H1 (cell line): Measurements from ENCODE around the gene KCNH1. TPM values are rescaled to one million over a fixed set of nuclear protein-coding genes. Genes with fewer than 3 reads are reported as not detected.

Source experiments
- CTCF ChIA-PET: fragments of 300-600 bp; sonication (Branson Sonifier 250); formaldehyde crosslinking; loops from one replicate; lab custom pipeline; 2021; ENCODE audit not compliant: partially characterized antibody; lab: Charles Lee
- POLR2A ChIA-PET: fragments of 300-600 bp; sonication (Branson Sonifier 250); formaldehyde crosslinking; loops from one replicate; lab custom pipeline; 2021; ENCODE audit warnings: inconsistent platforms; ENCODE audit not compliant: partially characterized antibody; lab: Charles Lee
- DNase-seq, 2 experiments: peaks; one replicate each; pipeline versions ENCODE4 v3.0.0 to v3.0.0-alpha.2; 2010 to 2022; ENCODE audit warnings: low spot score in 2 of 2, low read depth in 1 of 2, mixed read lengths in 1 of 2
- FAIRE-seq: peaks from 2 replicates; lab custom pipeline; 2011; peaks lifted over from hg19 to GRCh38; lab: Jason Lieb, UNC
- H2AFZ ChIP-seq: 2 replicates; pipeline ENCODE4 v1.8.1; 2012; ENCODE audit warnings: low read length, inconsistent platforms
- H2AK5ac ChIP-seq: 2 replicates; pipeline ENCODE4 v1.6.1; 2013; ENCODE audit warnings: low read depth, low read length
- H2BK120ac ChIP-seq: replicated peaks from 2 replicates; pipeline ENCODE3; 2013; ENCODE audit warnings: low read depth, low read length, inconsistent platforms
- H2BK12ac ChIP-seq: 2 replicates; pipeline ENCODE4 v1.6.1; 2013; ENCODE audit warnings: low read depth, low read length
- H2BK15ac ChIP-seq: 2 replicates; pipeline ENCODE4 v1.6.1; 2013; ENCODE audit warnings: low read length
- H2BK20ac ChIP-seq: 2 replicates; pipeline ENCODE4 v1.6.1; 2013; ENCODE audit warnings: low read length
- H2BK5ac ChIP-seq: 2 replicates; pipeline ENCODE4 v1.6.1; 2013; ENCODE audit warnings: low read depth, low read length
- H3K14ac ChIP-seq: 2 replicates; pipeline ENCODE4 v1.6.1; 2013; ENCODE audit warnings: inconsistent platforms; ENCODE audit not compliant: insufficient read length
- H3K18ac ChIP-seq: 2 replicates; pipeline ENCODE4 v1.6.1; 2013; ENCODE audit warnings: low read length; ENCODE audit errors: extremely low read depth
- H3K23ac ChIP-seq: 2 replicates; pipeline ENCODE4 v1.6.1; 2013; ENCODE audit warnings: inconsistent platforms; ENCODE audit not compliant: insufficient read length
- H3K23me2 ChIP-seq: 2 replicates; pipeline ENCODE4 v1.6.1; 2013; ENCODE audit warnings: low read depth, low read length
- H3K27ac ChIP-seq: 2 replicates; pipeline ENCODE4 v1.6.1; 2011; ENCODE audit warnings: low read depth, low read length, inconsistent platforms
- H3K27me3 ChIP-seq, 4 experiments: replicated peaks in 1 of 4; 1 replicate in 1 of 4; 2 replicates in 3 of 4; pipeline versions ENCODE4 v1.6.1 to v1.8.1; 2011 to 2013; ENCODE audit warnings: low read length in 3 of 4, mild to moderate bottlenecking in 3 of 4, inconsistent platforms in 2 of 4, mixed read lengths in 2 of 4, moderate library complexity in 1 of 4; ENCODE audit not compliant: control insufficient read depth in 3 of 4, insufficient read depth in 3 of 4; ENCODE audit errors: extremely low read depth in 1 of 4
- H3K36me3 ChIP-seq, 4 experiments: 2 replicates each; pipeline versions ENCODE4 v1.6.1 to v1.8.1; 2011 to 2013; ENCODE audit warnings: mild to moderate bottlenecking in 4 of 4, low read length in 3 of 4, moderate library complexity in 2 of 4, control low read depth in 1 of 4, inconsistent platforms in 1 of 4; ENCODE audit not compliant: insufficient read depth in 4 of 4, control insufficient read depth in 2 of 4
- H3K4ac ChIP-seq: replicated peaks from 2 replicates; pipeline ENCODE3; 2013; ENCODE audit warnings: low read length, low read depth, mixed read lengths, inconsistent platforms; ENCODE audit not compliant: insufficient read length
- H3K4me1 ChIP-seq, 4 experiments: replicated peaks in 1 of 4; 1 replicate in 1 of 4; 2 replicates in 3 of 4; pipeline versions ENCODE4 v1.6.1 to v1.8.1; 2011 to 2013; ENCODE audit warnings: low read length in 3 of 4, inconsistent platforms in 2 of 4, mixed read lengths in 1 of 4; ENCODE audit not compliant: insufficient read depth in 4 of 4, control insufficient read depth in 3 of 4
- H3K4me2 ChIP-seq, 2 experiments: 2 replicates each; pipeline versions ENCODE4 v1.6.1 to v1.8.1; 2011 to 2013; ENCODE audit warnings: low read depth in 2 of 2, low read length in 2 of 2, control low read depth in 1 of 2, inconsistent platforms in 1 of 2, mild to moderate bottlenecking in 1 of 2; ENCODE audit not compliant: insufficient read depth in 1 of 2
- H3K4me3 ChIP-seq, 4 experiments: fragments of 200-600, 300-600 bp in 1 of 4; sonication (generic), shearing (Covaris generic), sonication (Bioruptor Twin) in 1 of 4; 2 replicates each; pipeline versions ENCODE4 v1.5.1 to v1.8.1; 2011 to 2016; ENCODE audit warnings: low read length in 4 of 4, low read depth in 3 of 4, control low read depth in 2 of 4, inconsistent platforms in 2 of 4, mild to moderate bottlenecking in 2 of 4, mixed read lengths in 1 of 4, moderate library complexity in 1 of 4; ENCODE audit not compliant: insufficient read depth in 2 of 4; ENCODE audit errors: extremely low read depth in 1 of 4
- H3K56ac ChIP-seq: replicated peaks from 2 replicates; pipeline ENCODE3; 2013; ENCODE audit warnings: low read depth, mild to moderate bottlenecking, mixed read lengths, low read length, inconsistent platforms; ENCODE audit not compliant: insufficient read length
- H3K79me1 ChIP-seq: 2 replicates; pipeline ENCODE4 v1.6.1; 2013; ENCODE audit warnings: low read depth, low read length, control low read depth
- H3K79me2 ChIP-seq, 2 experiments: 2 replicates each; pipeline versions ENCODE4 v1.6.1 to v1.8.1; 2012 to 2013; ENCODE audit warnings: low read length in 2 of 2, mild to moderate bottlenecking in 2 of 2, inconsistent platforms in 1 of 2; ENCODE audit not compliant: insufficient read depth in 2 of 2, control insufficient read depth in 1 of 2
- H3K9ac ChIP-seq, 4 experiments: replicated peaks in 1 of 4; 1 replicate in 1 of 4; 2 replicates in 3 of 4; pipeline versions ENCODE4 v1.6.1 to v1.8.1; 2011 to 2013; ENCODE audit warnings: low read depth in 3 of 4, low read length in 3 of 4, control low read depth in 2 of 4, mild to moderate bottlenecking in 2 of 4, moderate library complexity in 2 of 4, inconsistent platforms in 1 of 4; ENCODE audit errors: extremely low read depth in 1 of 4
- H3K9me3 ChIP-seq, 2 experiments: 2 replicates each; pipeline versions ENCODE4 v1.6.1 to v1.8.1; 2012 to 2013; ENCODE audit warnings: mild to moderate bottlenecking in 2 of 2, moderate library complexity in 2 of 2, control low read depth in 1 of 2, inconsistent platforms in 1 of 2, low read depth in 1 of 2, low read length in 1 of 2, mixed read lengths in 1 of 2; ENCODE audit not compliant: insufficient read depth in 2 of 2
- H4K20me1 ChIP-seq, 2 experiments: replicated peaks in 1 of 2; 2 replicates each; pipeline versions ENCODE3 to v1.8.1; 2011 to 2013; ENCODE audit warnings: inconsistent platforms in 2 of 2, low read length in 2 of 2, mild to moderate bottlenecking in 1 of 2; ENCODE audit not compliant: insufficient read depth in 2 of 2, control insufficient read depth in 1 of 2
- H4K5ac ChIP-seq: 2 replicates; pipeline ENCODE4 v1.6.1; 2013; ENCODE audit warnings: low read length, low read depth, mixed read lengths, inconsistent platforms; ENCODE audit not compliant: insufficient read length
- H4K8ac ChIP-seq: 2 replicates; pipeline ENCODE4 v1.8.0; 2013; ENCODE audit warnings: mild to moderate bottlenecking, moderate library complexity, low read length, inconsistent platforms; ENCODE audit not compliant: insufficient read depth; ENCODE audit errors: extremely low read depth
- H4K91ac ChIP-seq: replicated peaks from 2 replicates; pipeline ENCODE3; 2013; ENCODE audit warnings: low read length, mixed read lengths, inconsistent platforms; ENCODE audit not compliant: insufficient read length
- ATF3 ChIP-seq: IDR thresholded peaks from 2 replicates; pipeline ENCODE4 v1.6.1; 2011; ENCODE audit warnings: low read depth, mild to moderate bottlenecking, low read length; ENCODE audit not compliant: insufficient read depth
- BCL11A ChIP-seq, 2 experiments: IDR thresholded peaks; one replicate each; pipeline ENCODE4 v1.6.1; 2011; ENCODE audit warnings: low read depth in 2 of 2, low read length in 2 of 2, mild to moderate bottlenecking in 2 of 2
- CTBP2 ChIP-seq: IDR thresholded peaks from 2 replicates; pipeline ENCODE4 v1.7.0; 2011; ENCODE audit warnings: borderline replicate concordance, mild to moderate bottlenecking, moderate library complexity, mixed read lengths, low read length; ENCODE audit not compliant: insufficient read depth, insufficient read length
- EP300 ChIP-seq, 2 experiments: IDR thresholded peaks; 1 replicate in 1 of 2; 2 replicates in 1 of 2; pipeline ENCODE4 v1.6.1; 2011 to 2012; ENCODE audit warnings: low read depth in 2 of 2, low read length in 2 of 2, mild to moderate bottlenecking in 2 of 2, borderline replicate concordance in 1 of 2, inconsistent platforms in 1 of 2, moderate library complexity in 1 of 2
- FOSL1 ChIP-seq: IDR thresholded peaks from 2 replicates; pipeline ENCODE4 v1.6.1; 2011; ENCODE audit warnings: mild to moderate bottlenecking, low read depth, low read length, moderate library complexity; ENCODE audit not compliant: insufficient read depth
- NANOG ChIP-seq: IDR thresholded peaks from 2 replicates; pipeline ENCODE4 v1.6.1; 2011; ENCODE audit warnings: low read length, low read depth, mild to moderate bottlenecking, inconsistent platforms; ENCODE audit not compliant: insufficient read depth, poor library complexity, severe bottlenecking
- NRF1 ChIP-seq: IDR thresholded peaks from 2 replicates; pipeline ENCODE4 v1.6.1; 2011; ENCODE audit warnings: mild to moderate bottlenecking, low read depth, low read length, improper control_type of control experiment
- PHF8 ChIP-seq: fragments of 200-600 bp; sonication (generic); conservative IDR thresholded peaks from 2 replicates; pipeline ENCODE4 v1.7.1; 2012; ENCODE audit warnings: low read depth, mild to moderate bottlenecking, inconsistent platforms, low read length, moderate library complexity
- RFX5 ChIP-seq: IDR thresholded peaks from 2 replicates; pipeline ENCODE4 v1.6.1; 2011; ENCODE audit warnings: low read depth, low read length, improper control_type of control experiment, borderline replicate concordance
- SP1 ChIP-seq: IDR thresholded peaks from 2 replicates; pipeline ENCODE4 v1.6.1; 2011; ENCODE audit warnings: low read depth, low read length
- SP2 ChIP-seq: IDR thresholded peaks from 2 replicates; pipeline ENCODE4 v1.6.1; 2012; ENCODE audit warnings: mild to moderate bottlenecking, low read length, inconsistent platforms
- SUZ12 ChIP-seq: fragments of 200-600 bp; sonication (generic); IDR thresholded peaks from 2 replicates; pipeline ENCODE4 v1.6.1; 2012; ENCODE audit warnings: mild to moderate bottlenecking, inconsistent platforms, low read length, moderate library complexity, mixed read lengths
- TAF1 ChIP-seq: IDR thresholded peaks from 2 replicates; pipeline ENCODE4 v1.6.1; 2011; ENCODE audit warnings: mild to moderate bottlenecking, low read depth, low read length
- WGBS, 2 experiments: shearing (Covaris generic) in 1 of 2; methylation state at CpG; one replicate each; pipeline versions ENCODE4 v1.1.6 to v1.1.7; 2013 to 2015; ENCODE audit warnings: low lambda C conversion rate in 2 of 2, mixed read lengths in 2 of 2, inconsistent platforms in 1 of 2, low coverage in 1 of 2, missing lambda C conversion rate in 1 of 2; ENCODE audit not compliant: insufficient replicate concordance in 2 of 2, insufficient coverage in 1 of 2, insufficient read length in 1 of 2; ENCODE audit errors: extremely low coverage in 1 of 2, missing lambda C conversion rate in 1 of 2; 5-methylcytosine and 5-hydroxymethylcytosine counted together
- polyA plus RNA-seq, 7 experiments: library from polyadenylated mRNA; depleted of rRNA in 3 of 7; stranded (reverse) in 5 of 7; unstranded in 2 of 7; fragments of >200 nt in 5 of 7; fragments of 200-250 nt in 2 of 7; gene quantifications; 1 replicate in 5 of 7; 2 replicates in 1 of 7; 4 replicates in 1 of 7; pipeline versions ENCODE4 v1.2.1 to v1.2.3, GENCODE V29; 2011 to 2013; ENCODE audit warnings: missing spikeins in 2 of 7, mixed read lengths in 2 of 7
- total RNA-seq: library from RNA; stranded (reverse); fragmentation: NEBNext Ultra II Directional; extraction: Animal tissue kit (Norgen Biotek cat#: 25700); gene quantifications from 2 replicates; pipeline ENCODE4 v1.2.1, GENCODE V29; 2021

The KCNH1 gene
- total and polyA plus RNA-seq, 2 of the 8 experiments (the other 6 are each of a cell fraction or from before 2014, with no cell fraction given) = 0.27 to 0.34 TPM

- H3K23me2 ChIP-seq = no peaks in the 10 kb centered on the region
- no peak overlapping the region for H3K14ac ChIP-seq
- H2BK15ac ChIP-seq = no peak overlapping the region
- 93% methylated on average over 16 of the region's 22 CpGs; no CpG with 5 or more reads in 1 of the 2 experiments for WGBS, 2 experiments
- no peak overlapping the region for H3K23ac ChIP-seq
- TF ChIP-seq ATF3 (no peak), NANOG (no peak), BCL11A (IDR thresholded peaks at IDR 0.05; ENCODE audit: low read depth in 2 of 2, low read length in 2 of 2) (no peak), RFX5 (no peak), EP300 (IDR thresholded peaks at IDR 0.05; ENCODE audit: borderline replicate concordance in 1 of 2, low read depth in 2 of 2, low read length in 2 of 2) (no peak), NRF1 (no peak), TAF1 (no peak), CTBP2 (no peak), FOSL1 (no peak), SUZ12 (no peak), SP1 (no peak), PHF8 (no peak), SP2 (no peak)
- FAIRE-seq (no peak), DNase-seq (no peak)
- no peaks in the 10 kb centered on the region for H3K36me3 ChIP-seq
- no peak overlapping the region for H2BK12ac ChIP-seq
- no peak overlapping the region for H3K9ac ChIP-seq
- H2AFZ ChIP-seq = no peak overlapping the region
- no peak overlapping the region for H3K56ac ChIP-seq
- H3K4me1 ChIP-seq = no peaks in the 10 kb centered on the region
- H2BK5ac ChIP-seq = no peak overlapping the region
- H3K4me3 ChIP-seq = no peak overlapping the region
- H2BK20ac ChIP-seq = no peak overlapping the region
- no peak overlapping the region for H4K91ac ChIP-seq
- H3K4me2 ChIP-seq = no peak overlapping the region
- H4K20me1 ChIP-seq = no peaks in the 10 kb centered on the region
- no peak overlapping the region for H4K5ac ChIP-seq
- no peak overlapping the region for H3K27ac ChIP-seq
- CTCF ChIA-PET = interaction anchor here (0.5 kb wide), 1 partner anchor 662 kb away, joined by 3 read pairs; no protein-coding TSS in a partner anchor
- no peak overlapping the region for H3K4ac ChIP-seq
- H4K8ac ChIP-seq = no peak overlapping the region
- peaks cover 0 to 7% of the 10 kb centered on the region in 2 experiments; a peak in 1 of 4 replicates for H3K9me3 ChIP-seq
- no peaks in the 10 kb centered on the region for H3K27me3 ChIP-seq
- H2BK120ac ChIP-seq = no peak overlapping the region
- H2AK5ac ChIP-seq = no peak overlapping the region
- POLR2A ChIA-PET = no interaction called here
- H3K79me2 ChIP-seq = no peaks in the 10 kb centered on the region
- H3K79me1 ChIP-seq = no peaks in the 10 kb centered on the region
- H3K18ac ChIP-seq = no peak overlapping the region
These were observed 22.6 kb downstream of the KCNH1 start for GRCh38 chr1:211111351-211111750.
